ENCODE measurements around the gene TSPAN32. TPM values are rescaled to one million over a fixed set of nuclear protein-coding genes. Genes with fewer than 3 reads are reported as not detected.

Gene TSPAN32
- total RNA-seq, 2 experiments from 2014 or later, result 0.69 to 2.0 TPM

DNA sequence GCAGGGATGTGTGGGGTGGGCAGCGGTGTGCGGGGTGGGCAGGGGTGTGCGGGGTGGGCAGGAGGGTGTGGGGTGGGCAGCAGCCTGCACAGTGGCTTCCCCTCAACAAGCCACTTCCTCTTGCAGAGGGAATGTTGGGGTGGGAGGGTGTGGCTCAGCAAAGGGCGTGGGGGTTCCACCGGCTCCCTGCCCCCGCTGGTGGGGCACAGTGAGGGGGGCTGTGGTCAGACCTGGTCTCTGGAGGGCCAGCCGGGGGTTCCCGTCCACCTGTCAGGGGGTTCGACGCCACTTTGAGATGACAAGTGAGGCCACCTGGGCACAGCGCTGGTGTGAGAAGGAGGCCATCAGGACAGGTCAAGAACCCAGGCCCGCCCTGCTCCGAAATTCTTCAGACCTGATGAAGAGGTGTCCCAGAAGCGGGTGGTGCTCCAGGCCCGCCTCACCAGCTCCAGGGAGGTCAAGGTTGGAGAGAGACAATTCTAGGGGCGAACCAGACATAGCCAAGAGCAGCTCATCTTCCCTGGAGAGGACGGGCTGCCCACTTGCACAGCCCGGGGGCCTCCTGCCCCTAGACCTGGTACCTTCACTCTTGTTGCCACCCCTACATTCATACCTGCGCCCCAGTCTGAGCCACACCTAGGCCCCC lies 1.4 kb upstream of the TSPAN32 start:
- no peak for DNase-seq (ENCODE audit: low spot score)
- Histone ChIP-seq H3K79me2 (ENCODE audit: insufficient read depth, low read depth, low read length) (no peaks in the 10 kb centered on the region), H3K9me3 (ENCODE audit: low read length) (no peaks in the 10 kb centered on the region), H3K4me3 (ENCODE audit: low read depth, low read length, poor library complexity, severe bottlenecking) (no peak overlapping the region), H3K27ac (ENCODE audit: low read depth, low read length, poor library complexity, severe bottlenecking) (no peak overlapping the region), H3K9me2 (ENCODE audit: insufficient read depth, low read length) (no peaks in the 10 kb centered on the region), H3K4me1 (ENCODE audit: insufficient read depth, low read length, poor library complexity, severe bottlenecking) (no peaks in the 10 kb centered on the region), H2AFZ (ENCODE audit: low read length) (no peak overlapping the region), H3K36me3 (ENCODE audit: insufficient read depth, low read length) (no peaks in the 10 kb centered on the region), H3K4me2 (ENCODE audit: low read length) (no peak overlapping the region), H4K20me1 (ENCODE audit: insufficient read depth, low read length) (no peaks in the 10 kb centered on the region)
- TF ChIP-seq, protein P1, sequence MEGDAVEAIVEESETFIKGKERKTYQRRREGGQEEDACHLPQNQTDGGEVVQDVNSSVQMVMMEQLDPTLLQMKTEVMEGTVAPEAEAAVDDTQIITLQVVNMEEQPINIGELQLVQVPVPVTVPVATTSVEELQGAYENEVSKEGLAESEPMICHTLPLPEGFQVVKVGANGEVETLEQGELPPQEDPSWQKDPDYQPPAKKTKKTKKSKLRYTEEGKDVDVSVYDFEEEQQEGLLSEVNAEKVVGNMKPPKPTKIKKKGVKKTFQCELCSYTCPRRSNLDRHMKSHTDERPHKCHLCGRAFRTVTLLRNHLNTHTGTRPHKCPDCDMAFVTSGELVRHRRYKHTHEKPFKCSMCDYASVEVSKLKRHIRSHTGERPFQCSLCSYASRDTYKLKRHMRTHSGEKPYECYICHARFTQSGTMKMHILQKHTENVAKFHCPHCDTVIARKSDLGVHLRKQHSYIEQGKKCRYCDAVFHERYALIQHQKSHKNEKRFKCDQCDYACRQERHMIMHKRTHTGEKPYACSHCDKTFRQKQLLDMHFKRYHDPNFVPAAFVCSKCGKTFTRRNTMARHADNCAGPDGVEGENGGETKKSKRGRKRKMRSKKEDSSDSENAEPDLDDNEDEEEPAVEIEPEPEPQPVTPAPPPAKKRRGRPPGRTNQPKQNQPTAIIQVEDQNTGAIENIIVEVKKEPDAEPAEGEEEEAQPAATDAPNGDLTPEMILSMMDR (conservative IDR thresholded peaks at IDR 0.05; ENCODE audit: low read length), result no peak
- no peak for TF ChIP-seq EZH2phosphoT487 (IDR thresholded peaks at IDR 0.05; ENCODE audit: borderline replicate concordance, low read depth, low read length)
- BruUV-seq (replicated peaks), result no TSS peak
- POLR2A ChIA-PET, result no interaction called here
- intact Hi-C loops (cut with micrococcal nuclease; ENCODE audit: unreplicated experiment), result no loop called here
- CTCF ChIA-PET (ENCODE audit: unreplicated experiment), result no interaction called here

DNA sequence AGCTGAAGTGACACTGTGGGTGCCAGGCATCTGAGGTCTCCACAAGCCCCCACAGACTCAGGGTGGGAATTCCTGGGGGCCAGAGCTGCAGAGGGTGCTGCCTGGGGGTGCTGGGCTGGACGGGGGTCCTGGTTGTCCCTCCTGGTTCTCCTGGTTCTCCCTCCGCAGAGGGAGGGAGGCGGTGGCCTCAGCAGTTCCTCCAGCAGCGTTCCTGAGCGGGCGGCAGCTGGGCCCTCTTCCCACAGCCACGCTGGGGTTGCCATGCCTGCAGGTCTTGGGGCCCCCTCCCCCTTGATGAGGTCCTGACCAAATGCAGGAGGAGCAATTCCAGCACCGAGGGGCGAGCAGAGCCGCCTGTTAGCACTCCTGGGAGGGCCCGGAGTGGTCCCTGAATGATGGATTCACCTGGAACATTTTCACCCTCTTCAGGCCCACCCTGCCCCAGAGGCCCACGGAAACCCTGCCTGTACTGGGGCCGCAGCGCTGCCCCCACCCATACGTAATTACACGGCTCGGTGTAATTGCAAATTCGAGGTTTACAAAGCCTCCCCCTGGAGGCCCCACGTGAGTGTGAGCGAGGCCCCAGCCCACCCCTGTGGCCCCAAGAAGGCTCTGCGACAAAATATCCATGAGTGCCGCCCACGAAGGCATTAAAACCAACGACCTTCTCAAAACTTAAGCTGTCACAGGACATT lies 730 bp upstream of the TSPAN32 start:
- ChIA-PET CTCF (ENCODE audit: unreplicated experiment) (no interaction called here), POLR2A (no interaction called here)
- H3K79me2 ChIP-seq (ENCODE audit: insufficient read depth, low read depth, low read length), result no peaks in the 10 kb centered on the region
- no peak overlapping the region for H3K4me3 ChIP-seq (ENCODE audit: low read depth, low read length, poor library complexity, severe bottlenecking)
- BruUV-seq (replicated peaks), result no TSS peak
- peak overlapping the region; percentile 57 for H2AFZ ChIP-seq (ENCODE audit: low read length)
- H3K9me2 ChIP-seq (ENCODE audit: insufficient read depth, low read length), result no peaks in the 10 kb centered on the region
- H3K4me2 ChIP-seq (ENCODE audit: low read length), result no peak overlapping the region
- H3K4me1 ChIP-seq (ENCODE audit: insufficient read depth, low read length, poor library complexity, severe bottlenecking), result peaks cover 3% of the 10 kb centered on the region
- H3K36me3 ChIP-seq (ENCODE audit: insufficient read depth, low read length), result no peaks in the 10 kb centered on the region
- H4K20me1 ChIP-seq (ENCODE audit: insufficient read depth, low read length), result no peaks in the 10 kb centered on the region
- no peaks in the 10 kb centered on the region for H3K9me3 ChIP-seq (ENCODE audit: low read length)
- no peak overlapping the region for H3K27ac ChIP-seq (ENCODE audit: low read depth, low read length, poor library complexity, severe bottlenecking)
- intact Hi-C loops (cut with micrococcal nuclease; ENCODE audit: unreplicated experiment), result no loop called here
- no peak for DNase-seq (ENCODE audit: low spot score)
- TF ChIP-seq, protein P1 (conservative IDR thresholded peaks at IDR 0.05; ENCODE audit: low read length), result no peak
- TF ChIP-seq EZH2phosphoT487 (IDR thresholded peaks at IDR 0.05; ENCODE audit: borderline replicate concordance, low read depth, low read length), result no peak
